ENCODE data around the gene IGF2BP2.

- no peak for TF ChIP-seq POLR2A (IDR thresholded peaks at IDR 0.05; ENCODE audit: low read length)
- TF ChIP-seq GATA1 (IDR thresholded peaks at IDR 0.05; ENCODE audit: low read depth, low read length): no peak
Observed at GRCh38 chr3:185789891-185790830, 34.7 kb downstream of the IGF2BP2 start.
